IPS DF 6.9 (cell line): Measurements from ENCODE around the gene CSTPP1.
"Not testable (repeated sequence)": the region's sequence is repeated elsewhere in the genome, so short reads cannot be mapped to it uniquely, and the experiment has no call there.

Source experiments
- DNase-seq: peaks from one replicate; pipeline ENCODE4 v3.0.0-alpha.2; 2013; ENCODE audit warnings: low read depth, low spot score
- H3K27ac ChIP-seq: one replicate; pipeline ENCODE4 v1.5.1; 2013; ENCODE audit warnings: low read length, control low read depth
- H3K27me3 ChIP-seq: 2 replicates; pipeline ENCODE4 v1.6.1; 2013; ENCODE audit warnings: mild to moderate bottlenecking, low read length; ENCODE audit not compliant: control insufficient read depth, insufficient read depth
- H3K36me3 ChIP-seq: 2 replicates; pipeline ENCODE4 v1.6.1; 2013; ENCODE audit warnings: low read length; ENCODE audit not compliant: control insufficient read depth, insufficient read depth
- H3K4me1 ChIP-seq: 2 replicates; pipeline ENCODE4 v1.6.1; 2013; ENCODE audit warnings: low read length; ENCODE audit not compliant: control insufficient read depth, insufficient read depth
- H3K4me3 ChIP-seq: 2 replicates; pipeline ENCODE4 v1.5.1; 2013; ENCODE audit warnings: mild to moderate bottlenecking, low read length
- H3K9me3 ChIP-seq: 2 replicates; pipeline ENCODE4 v1.6.1; 2013; ENCODE audit warnings: low read length, inconsistent platforms; ENCODE audit not compliant: control insufficient read depth, insufficient read depth
- WGBS: extraction: QIAGEN DNeasy Blood & Tissue Kit; methylation state at CpG from one replicate; pipeline ENCODE4 v1.1.7; 2013; ENCODE audit warnings: mixed read lengths, missing lambda C conversion rate; ENCODE audit not compliant: insufficient read length, insufficient coverage; 5-methylcytosine and 5-hydroxymethylcytosine counted together

CSTPP1 gene

DNA sequence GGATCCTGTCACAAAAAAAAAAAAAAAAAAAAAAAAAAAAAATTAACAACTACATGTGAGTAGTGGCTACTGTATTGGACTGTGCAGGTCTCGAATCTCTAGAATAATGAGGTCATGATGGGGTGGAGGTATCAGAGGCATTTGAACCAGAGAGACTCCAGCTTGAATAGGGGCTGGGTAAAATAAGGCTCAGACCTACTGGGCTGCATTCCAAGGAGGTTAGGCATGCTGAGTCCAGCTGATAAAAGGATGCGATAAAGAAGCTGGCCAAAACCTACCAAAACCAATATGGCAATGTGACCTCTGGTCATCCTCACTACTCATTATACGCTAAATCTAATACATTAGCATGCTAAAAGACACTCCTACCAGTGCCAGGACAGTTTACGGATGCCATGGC, 255.6 kb downstream of the CSTPP1 start:
- no peaks in the 10 kb centered on the region for H3K27me3 ChIP-seq
- DNase-seq, result no peak
- H3K4me3 ChIP-seq, result no peak overlapping the region
- no peaks in the 10 kb centered on the region for H3K4me1 ChIP-seq
- H3K36me3 ChIP-seq, result no peaks in the 10 kb centered on the region
- H3K27ac ChIP-seq, result no peak overlapping the region
- H3K9me3 ChIP-seq, result no peaks in the 10 kb centered on the region
- no CpG with 5 or more reads among the region's 4 CpGs for WGBS

DNA sequence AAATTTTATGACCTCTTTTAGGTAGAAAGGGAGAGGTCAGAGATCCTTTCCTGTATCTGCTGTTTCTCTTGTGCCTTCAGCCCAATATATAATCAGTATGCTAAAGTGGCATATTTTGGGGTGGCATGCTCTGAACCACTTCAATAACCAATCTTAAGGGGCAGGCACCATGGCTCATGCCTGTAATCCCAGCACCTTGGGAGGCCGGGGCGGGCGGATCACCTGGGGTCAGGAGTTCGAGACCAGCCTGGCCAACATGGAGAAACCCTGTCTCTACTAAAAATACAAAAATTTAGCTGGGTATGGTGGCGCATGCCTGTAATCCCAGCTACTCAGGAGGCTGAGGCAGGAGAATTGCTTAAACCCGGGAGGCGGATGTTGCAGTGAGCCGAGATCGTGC, 261.6 kb downstream of the CSTPP1 start:
- not testable (repeated sequence) for H3K9me3 ChIP-seq, DNase-seq, H3K27me3 ChIP-seq, H3K36me3 ChIP-seq, H3K4me1 ChIP-seq, H3K27ac ChIP-seq, H3K4me3 ChIP-seq
- no CpG with 5 or more reads among the region's 9 CpGs for WGBS

DNA sequence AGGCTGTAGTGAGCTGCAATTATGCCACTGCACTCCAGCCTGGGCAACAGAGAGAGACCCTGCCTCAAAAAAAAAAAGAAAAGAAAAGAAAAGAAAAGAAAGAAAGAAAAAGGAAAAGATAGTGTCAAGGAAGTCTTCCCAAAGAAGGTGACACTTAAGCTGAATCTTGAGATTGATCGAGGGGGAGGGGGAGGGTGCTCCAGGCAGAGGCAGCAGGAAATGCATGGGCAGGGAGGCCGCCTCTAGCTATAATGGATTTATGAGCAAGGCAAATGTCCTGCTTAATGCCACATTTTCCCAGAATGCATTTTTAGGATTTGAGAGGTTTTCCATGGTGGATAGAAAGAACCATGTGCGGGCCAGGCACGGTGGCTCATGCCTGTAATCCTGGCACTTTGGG, 264.5 kb downstream of the CSTPP1 start:
- H3K4me3 ChIP-seq, result no peak overlapping the region
- WGBS, result no CpG with 5 or more reads among the region's 4 CpGs
- no peaks in the 10 kb centered on the region for H3K27me3 ChIP-seq
- DNase-seq, result no peak
- no peaks in the 10 kb centered on the region for H3K9me3 ChIP-seq
- no peak overlapping the region for H3K27ac ChIP-seq
- no peaks in the 10 kb centered on the region for H3K4me1 ChIP-seq
- no peaks in the 10 kb centered on the region for H3K36me3 ChIP-seq

DNA sequence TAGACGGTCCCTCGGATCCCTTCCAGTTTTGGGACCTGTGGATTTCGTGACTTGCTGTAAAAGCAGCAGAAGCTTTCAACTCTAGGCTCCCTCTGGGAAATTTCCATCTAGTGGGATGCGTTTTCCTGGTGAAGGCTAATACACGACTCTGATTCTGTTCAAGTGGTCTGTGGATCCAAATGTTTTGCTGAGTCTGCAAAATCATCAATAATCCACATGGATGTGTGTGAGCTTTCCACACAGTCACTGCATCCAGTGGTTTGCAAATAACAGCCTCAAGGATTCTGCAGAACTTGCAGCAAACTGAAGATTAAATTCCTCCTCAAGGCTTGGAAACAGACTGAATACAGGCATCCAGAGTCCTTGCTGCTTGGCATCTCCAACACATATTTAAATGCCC, 266.0 kb downstream of the CSTPP1 start:
- no peaks in the 10 kb centered on the region for H3K9me3 ChIP-seq
- H3K36me3 ChIP-seq, result no peaks in the 10 kb centered on the region
- no peaks in the 10 kb centered on the region for H3K4me1 ChIP-seq
- H3K4me3 ChIP-seq, result no peak overlapping the region
- no peak overlapping the region for H3K27ac ChIP-seq
- no peaks in the 10 kb centered on the region for H3K27me3 ChIP-seq
- DNase-seq, result no peak
- no CpG with 5 or more reads among the region's 5 CpGs for WGBS

DNA sequence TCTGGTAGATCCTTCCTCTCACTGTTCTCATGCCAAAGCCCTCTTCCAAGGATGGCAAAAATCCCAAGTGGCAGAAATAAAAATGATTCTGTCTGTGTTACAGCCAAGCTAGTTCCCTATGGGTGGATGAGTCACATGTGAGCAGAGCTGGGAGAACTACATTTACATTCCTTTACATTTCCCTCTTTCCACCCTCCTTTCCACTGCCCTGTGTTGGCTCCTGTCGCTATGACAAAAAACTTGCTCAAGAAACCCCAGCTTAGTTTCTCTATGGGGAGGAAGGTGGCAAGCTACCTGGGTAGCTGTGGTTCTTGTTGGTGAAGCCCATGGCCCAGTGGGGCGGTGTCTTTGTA, 268.1 kb downstream of the CSTPP1 start:
- Histone ChIP-seq H3K36me3 (no peaks in the 10 kb centered on the region), H3K27ac (no peak overlapping the region), H3K4me1 (no peaks in the 10 kb centered on the region), H3K4me3 (no peak overlapping the region), H3K27me3 (no peaks in the 10 kb centered on the region), H3K9me3 (no peaks in the 10 kb centered on the region)
- no CpG with 5 or more reads among the region's 2 CpGs for WGBS
- DNase-seq, result no peak

DNA sequence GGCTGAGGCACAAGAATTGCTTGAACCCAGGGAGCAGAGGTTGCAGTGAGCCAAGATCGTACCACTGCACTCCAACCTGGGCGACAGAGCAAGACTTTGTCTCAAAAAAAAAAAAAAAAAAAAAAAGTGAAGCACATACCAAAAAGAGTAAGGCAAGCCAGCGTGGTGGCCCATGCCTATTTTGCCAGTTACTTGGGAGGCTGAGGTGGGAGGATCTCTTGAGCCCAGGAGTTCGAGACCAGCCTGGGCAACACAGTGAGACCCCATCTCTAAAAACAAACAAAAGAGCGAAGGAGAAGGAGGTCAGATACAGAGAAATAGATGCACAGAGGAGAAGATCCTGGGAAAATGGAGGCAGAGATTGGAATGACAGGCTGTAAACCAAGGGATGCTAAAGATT, 270.0 kb downstream of the CSTPP1 start:
- H3K27me3 ChIP-seq, H3K9me3 ChIP-seq, H3K4me1 ChIP-seq, H3K27ac ChIP-seq, H3K36me3 ChIP-seq, DNase-seq, H3K4me3 ChIP-seq: not testable (repeated sequence)
- WGBS, result no CpG with 5 or more reads among the region's 5 CpGs

DNA sequence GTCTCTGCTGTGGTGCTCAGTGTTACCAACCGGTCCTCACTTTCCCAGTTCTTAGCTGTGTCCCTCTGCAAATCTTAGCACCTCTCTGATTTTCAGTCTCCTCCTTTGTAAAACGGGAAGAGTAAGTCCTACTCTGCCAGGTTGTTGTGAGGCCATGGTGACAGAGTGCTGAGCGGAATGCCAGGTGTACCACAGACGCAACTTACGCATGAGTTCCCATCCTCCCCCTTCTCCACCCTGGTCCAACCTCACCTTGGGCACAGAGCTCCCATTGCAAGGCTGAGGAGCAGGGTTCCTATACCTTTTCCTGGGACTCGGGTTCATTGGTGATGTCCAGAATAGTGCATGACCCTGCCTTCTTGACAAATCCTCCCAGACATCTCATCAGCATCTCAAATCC, 270.9 kb downstream of the CSTPP1 start:
- no peaks in the 10 kb centered on the region for H3K27me3 ChIP-seq
- DNase-seq, result no peak
- WGBS, result no CpG with 5 or more reads among the region's 6 CpGs
- H3K9me3 ChIP-seq, result no peaks in the 10 kb centered on the region
- no peak overlapping the region for H3K4me3 ChIP-seq
- no peaks in the 10 kb centered on the region for H3K36me3 ChIP-seq
- H3K4me1 ChIP-seq, result no peaks in the 10 kb centered on the region
- H3K27ac ChIP-seq, result no peak overlapping the region

DNA sequence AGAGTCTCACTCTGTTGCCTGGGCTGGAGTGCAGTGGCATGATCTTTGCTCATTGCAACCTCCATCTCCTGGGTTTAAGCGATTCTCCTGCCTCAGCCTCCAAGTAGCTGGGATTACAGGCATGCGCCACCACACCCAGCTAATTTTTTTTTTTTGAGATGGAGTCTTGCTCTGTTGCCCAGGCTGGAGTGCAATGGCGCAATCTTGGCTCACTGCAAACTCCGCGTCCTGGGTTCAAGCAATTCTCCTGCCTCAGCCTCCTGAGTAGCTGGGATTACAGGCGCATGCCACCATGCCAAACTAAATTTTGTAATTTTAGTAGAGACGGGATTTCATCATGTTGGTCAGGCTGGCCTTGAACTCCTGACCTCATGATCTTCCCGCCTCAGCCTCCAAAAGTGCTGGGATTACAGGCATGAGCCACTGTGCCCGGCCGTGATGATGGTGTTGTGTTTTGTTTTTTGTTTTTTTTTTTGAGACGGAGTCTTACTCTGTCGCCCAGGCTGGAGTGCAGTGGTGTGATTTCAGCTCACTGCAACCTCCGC, 271.5 kb downstream of the CSTPP1 start:
- H3K27me3 ChIP-seq, H3K9me3 ChIP-seq, H3K27ac ChIP-seq, H3K4me3 ChIP-seq, H3K4me1 ChIP-seq, H3K36me3 ChIP-seq, DNase-seq: not testable (repeated sequence)
- no CpG with 5 or more reads among the region's 13 CpGs for WGBS

DNA sequence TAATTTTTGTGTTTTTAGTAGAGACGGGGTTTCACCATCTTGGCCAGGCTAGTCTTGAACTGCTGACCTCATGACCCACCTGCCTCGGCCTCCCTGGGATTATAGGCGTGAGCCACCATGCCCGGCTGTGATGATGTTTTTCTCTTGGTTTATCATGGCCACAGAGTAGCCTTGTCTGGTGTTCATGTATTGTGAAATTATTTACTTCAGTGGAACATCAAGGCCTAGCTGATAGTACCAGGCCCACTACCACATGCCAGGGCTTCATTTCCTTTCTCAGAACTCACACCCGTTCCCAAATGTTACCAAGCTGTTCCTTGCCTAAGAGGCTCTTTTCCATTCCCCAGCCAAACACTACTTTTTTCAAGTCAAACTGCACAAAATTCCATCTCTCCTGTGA, 272.1 kb downstream of the CSTPP1 start:
- no peak overlapping the region for H3K27ac ChIP-seq

More for the DNA sequence above, 272.1 kb downstream of the CSTPP1 start:
- H3K4me3 ChIP-seq, result no peak overlapping the region
- no peaks in the 10 kb centered on the region for H3K4me1 ChIP-seq
- no peaks in the 10 kb centered on the region for H3K9me3 ChIP-seq
- no peaks in the 10 kb centered on the region for H3K27me3 ChIP-seq
- no CpG with 5 or more reads among the region's 5 CpGs for WGBS
- DNase-seq, result no peak
- no peaks in the 10 kb centered on the region for H3K36me3 ChIP-seq
